Activated CD4-positive, alpha-beta T cell treated with anti-CD3 and anti-CD28 coated beads, Interleukin-2, amount 50 U/mL, for 24 hours (primary cell): ENCODE data around the gene DHX29.
"Not testable (repeated sequence)": the region's sequence is repeated elsewhere in the genome, so short reads cannot be mapped to it uniquely, and the experiment has no call there.

Source experiments
- DNase-seq, 2 donors: peaks; one replicate each; pipeline ENCODE4 v3.0.0-alpha.2; 2020; ENCODE audit warnings: low read depth in 1 of 2, low spot score in 1 of 2

DHX29 gene

DNA sequence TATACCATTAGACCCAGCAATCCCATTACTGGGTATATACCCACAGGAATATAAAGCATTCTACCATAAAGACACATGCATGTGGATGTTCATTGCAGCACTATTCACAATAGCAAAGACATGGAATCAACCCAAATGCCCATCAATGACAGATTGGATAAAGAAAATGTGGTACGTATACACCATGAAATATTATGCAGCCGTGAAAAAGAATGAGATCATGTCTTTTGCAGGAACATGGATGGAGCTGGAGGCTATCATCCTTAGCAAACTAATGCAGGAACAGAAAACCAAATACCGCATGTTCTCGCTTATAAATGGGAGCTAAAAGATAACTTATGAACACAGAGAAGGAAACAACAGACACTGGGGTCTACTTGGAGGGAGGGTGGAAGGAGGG lies 10.7 kb upstream of the DHX29 start:
- DNase-seq = not testable (repeated sequence)

DNA sequence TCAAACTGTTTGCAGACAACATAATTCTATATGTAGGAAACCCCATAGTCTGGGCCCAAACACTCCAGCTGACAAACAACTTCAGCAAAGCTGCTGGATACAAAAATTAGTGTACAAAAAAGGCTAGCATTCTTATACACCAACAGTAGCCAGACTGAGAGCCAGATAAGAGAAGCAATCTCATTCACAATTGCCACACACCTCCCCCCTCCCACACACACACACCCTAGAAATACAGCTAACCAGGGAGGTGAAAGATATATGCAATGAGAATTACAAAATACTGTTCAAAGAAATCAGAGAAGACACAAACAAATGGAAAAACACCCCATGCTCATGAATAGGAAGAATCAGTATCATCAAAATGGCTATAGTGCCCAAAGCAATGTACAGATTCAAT lies 9.3 kb upstream of the DHX29 start:
- no peak for DNase-seq

DNA sequence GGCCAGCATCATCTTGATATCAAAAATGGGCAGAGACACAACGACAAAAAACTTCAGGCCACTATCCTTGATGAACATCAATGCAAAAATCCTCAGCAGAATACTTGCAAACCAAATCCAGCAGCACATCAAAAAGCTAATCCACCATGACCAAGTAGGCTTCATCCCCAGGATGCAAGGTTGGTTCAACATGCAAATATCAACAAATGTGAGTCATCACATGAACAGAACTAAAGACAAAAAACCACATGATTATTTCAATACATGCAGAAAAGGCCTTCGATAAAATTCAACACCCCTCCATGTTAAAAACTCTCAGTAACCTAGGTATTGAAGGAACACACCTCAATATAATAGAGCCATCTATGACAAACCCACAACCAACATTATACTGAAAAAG lies 8.8 kb upstream of the DHX29 start:
- DNase-seq = no peak

- DNase-seq = no peak
Observed at GRCh38 chr5:55313870-55314617, 6.5 kb upstream of the DHX29 start.

DNA sequence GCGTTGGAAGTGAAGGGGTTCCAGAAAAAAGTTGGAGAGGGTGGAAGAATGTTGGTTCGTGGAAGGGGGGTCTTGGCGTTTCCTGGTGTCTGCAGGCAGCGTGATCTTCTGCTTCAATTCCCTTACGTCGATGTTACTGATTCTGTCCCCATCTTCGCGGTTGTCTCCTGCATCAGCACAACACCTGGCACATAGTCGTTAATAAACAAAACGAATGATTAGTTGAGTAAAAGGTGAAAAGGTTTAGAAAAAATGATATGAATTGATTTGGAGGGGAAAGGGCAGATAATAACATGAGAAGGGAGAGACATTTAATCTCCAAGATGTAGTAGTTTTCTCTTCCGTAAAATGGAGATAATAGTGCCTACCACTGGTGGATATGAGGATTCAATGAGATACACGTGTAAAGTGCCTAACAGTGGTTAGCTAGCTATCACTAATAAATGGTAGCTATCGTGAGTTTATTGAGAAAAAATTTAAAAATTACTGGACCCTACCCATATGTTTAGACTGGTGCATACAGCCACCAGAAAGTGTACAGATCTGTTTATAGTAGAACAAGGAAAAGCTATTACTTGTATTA lies 851 bp upstream of the DHX29 start:
- peak in 1 of 2 donors; percentile 6 for DNase-seq

DNA sequence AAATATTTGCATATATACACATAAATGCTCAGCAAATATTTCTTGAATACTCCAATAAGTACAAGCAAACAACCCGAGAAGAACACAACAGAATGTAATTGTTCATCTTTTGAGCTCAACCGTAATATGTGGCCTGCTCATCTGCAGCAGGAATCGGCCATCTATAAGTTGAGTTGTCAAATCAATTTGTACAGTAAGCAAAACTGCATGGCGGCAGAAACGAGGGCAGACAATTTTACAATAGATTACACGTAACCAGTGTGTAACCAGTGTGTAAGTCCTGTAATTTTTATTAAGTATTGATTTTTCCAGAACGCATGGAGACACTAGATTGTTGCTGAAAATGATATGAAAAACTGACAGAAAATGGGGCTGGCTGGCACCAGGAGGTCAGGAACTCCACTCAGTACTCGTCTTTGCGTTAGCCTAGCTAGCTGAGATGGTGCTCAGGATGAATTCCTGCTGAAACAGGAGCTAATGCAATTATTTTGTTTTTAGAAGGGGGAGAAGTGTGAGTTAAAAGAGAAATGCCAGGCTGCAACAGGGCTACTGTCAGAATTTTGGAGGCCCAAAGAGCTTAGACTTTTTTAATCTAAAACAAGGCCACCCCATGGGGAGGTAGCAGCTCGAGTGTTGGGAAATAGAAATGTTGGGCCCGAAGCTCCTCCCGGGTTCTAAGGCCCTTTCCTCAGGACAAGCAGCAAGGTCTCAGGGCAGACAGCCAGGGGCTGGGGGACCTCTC lies 682 bp downstream of the DHX29 start:
- DNase-seq = no peak

DNA sequence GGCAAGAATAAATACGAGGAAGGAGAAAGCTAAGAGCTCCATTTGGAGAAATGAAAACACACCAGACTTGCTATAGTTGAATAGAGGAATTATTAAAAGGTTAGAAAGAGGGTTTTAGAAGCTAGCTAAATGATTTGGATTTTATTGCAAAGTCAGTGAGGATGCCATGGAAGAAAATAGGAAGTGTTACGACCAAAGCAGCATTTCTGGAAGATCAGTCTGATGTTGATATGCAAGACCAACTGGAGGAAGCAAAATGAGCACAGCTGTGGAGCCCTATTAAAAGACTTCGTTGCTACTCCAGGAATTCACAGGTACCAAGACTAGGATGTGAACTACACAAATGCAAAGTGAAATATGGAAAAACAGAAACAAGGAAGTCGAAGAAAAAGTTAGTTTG lies 2.1 kb downstream of the DHX29 start:
- DNase-seq = no peak

DNA sequence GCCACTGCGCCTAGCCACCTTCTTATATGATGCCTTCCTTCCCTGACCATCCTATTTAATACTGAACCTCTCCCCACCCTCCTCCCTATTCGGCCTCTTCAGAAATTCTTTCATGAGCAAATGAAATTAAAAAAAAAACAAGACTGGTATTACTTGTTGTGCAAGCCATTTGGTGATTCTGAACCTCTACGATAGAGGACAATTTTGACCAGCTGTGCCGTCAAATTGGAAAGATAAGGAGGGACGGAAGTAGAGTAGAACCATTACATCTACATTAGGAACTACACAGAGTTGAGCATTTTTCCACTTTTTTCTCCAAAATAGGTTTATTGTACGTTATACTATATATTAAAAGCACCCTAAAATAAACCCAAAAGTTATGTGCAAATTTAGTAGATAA lies 2.9 kb downstream of the DHX29 start:
- DNase-seq = no peak

DNA sequence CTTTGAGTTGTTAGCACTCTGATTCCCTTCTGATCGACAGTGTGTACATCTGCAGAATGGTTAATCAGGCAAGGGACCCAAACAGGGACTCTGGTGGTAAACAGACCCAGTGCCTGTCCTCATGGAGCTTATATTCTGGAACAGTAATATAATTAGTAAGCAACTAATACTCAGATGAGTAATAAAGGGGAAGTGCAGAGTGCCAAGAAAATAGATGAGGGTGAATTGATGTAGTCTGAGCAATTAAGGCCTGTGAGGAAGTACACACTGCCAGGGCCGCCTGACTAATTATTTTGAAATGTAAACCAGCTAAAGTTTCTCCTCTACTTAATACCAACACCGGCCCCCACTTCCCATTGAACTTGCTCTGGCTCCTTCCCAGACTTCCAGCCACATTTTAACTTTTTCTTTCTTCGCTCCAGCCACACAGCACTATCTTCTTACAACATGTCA lies 4.2 kb downstream of the DHX29 start:
- DNase-seq = no peak

DNA sequence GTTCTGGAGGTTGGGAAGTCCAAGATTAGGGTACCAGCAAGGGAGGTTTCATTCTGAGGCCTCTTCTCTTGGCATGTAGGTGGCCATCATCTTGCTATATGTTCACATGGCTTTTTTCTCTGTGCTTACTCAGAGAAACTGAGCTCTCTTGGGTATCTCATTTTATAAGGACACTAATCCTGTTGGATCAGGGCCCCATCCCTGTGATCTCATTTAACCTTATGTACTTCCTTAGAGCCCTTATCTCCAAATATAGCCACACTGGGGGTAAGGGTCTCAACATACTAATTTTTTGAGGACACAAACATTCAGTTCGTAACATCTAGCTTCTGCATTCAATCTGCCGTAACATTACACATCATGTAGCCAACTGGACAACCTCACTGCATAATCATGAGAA lies 6.6 kb downstream of the DHX29 start:
- no peak for DNase-seq

GRCh38 chr5:55294935-55295334 lies 12.6 kb downstream of the DHX29 start:
- DNase-seq = no peak

DNA sequence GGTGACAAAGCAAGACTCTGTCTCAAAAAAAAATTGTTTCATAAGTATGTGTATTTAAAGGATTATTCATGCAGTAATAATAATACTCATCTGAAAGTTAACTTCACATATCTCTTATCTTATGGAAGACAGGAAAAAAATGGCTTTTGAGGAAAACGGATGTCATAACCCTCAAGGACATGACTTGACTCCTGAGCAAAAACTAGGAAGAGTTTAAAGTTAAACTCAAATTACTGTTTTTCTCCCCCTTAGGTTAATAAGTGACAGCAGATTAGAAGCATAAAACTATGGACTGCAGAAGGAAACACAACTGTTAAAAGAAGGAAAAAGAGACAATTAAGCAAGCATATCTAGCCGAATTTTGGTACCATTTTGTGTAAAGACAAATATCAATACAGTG lies 16.5 kb downstream of the DHX29 start:
- no peak for DNase-seq

GRCh38 chr5:55289808-55290207 lies 17.7 kb downstream of the DHX29 start:
- DNase-seq = no peak

- DNase-seq = no peak
Observed at GRCh38 chr5:55286411-55286933, 21.0 kb downstream of the DHX29 start.

- no peak for DNase-seq
Observed at GRCh38 chr5:55278778-55279177, 28.7 kb downstream of the DHX29 start.

- no peak for DNase-seq
Observed at GRCh38 chr5:55276771-55277170, 30.7 kb downstream of the DHX29 start.

DNA sequence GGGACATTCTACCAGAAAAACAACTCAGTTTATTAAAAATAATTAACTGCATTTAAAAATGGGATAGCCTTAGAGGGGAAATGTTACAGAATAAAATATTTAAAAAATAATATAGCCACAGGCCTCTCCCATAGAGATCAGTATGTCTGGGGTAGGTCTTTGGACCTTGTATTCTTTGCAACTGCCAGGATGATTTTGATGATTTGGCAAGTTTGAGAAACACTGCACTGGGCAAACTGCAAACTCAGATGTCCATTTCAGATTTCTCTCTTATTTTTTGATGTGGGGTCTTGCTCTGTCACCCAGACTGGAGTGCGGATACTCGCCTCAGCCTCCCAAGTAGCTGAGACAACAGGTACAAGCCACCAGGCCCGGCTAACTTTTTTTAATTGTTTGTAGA lies 49.2 kb downstream of the DHX29 start:
- no peak for DNase-seq

DNA sequence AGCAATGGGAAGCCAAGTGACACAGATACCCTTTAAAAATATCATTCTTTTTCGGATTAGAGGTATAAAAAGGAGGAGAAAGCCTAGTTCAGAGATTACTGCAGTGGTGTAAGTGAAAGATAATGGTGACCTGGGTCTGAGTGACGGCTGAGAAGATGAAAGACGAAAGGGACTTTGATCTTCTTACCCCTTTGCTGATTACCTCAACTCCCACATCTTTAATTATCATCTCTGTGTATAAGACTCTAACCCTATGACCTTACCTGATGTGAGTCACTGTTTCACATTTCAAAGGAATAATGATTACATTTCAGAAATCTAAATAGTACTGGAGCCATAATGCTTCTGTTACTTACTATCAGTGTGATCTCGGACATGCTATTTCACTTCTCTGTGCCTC lies 52.7 kb downstream of the DHX29 start:
- DNase-seq = no peak

DNA sequence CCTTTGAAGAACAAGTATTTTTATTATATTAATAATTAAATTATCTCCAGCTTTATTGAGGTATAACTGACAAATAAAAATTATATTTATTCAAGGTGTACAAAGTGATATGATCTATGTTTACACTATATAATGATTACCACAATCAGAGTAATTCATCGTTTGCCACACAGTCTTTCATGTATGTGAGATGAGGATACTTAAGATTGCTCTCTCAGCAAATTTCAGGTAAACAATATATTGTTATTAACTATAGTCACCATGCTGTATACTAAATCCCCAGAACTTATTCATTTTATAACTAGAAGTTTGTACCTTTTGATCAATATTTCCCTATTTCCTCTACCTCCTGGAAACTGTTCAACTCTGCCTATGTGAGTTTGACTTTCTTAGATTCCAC lies 57.4 kb downstream of the DHX29 start:
- no peak for DNase-seq

GRCh38 chr5:55241746-55242145 lies 65.7 kb downstream of the DHX29 start:
- DNase-seq = no peak

- DNase-seq = no peak
Observed at GRCh38 chr5:55236800-55237199, 70.7 kb downstream of the DHX29 start.

DNA sequence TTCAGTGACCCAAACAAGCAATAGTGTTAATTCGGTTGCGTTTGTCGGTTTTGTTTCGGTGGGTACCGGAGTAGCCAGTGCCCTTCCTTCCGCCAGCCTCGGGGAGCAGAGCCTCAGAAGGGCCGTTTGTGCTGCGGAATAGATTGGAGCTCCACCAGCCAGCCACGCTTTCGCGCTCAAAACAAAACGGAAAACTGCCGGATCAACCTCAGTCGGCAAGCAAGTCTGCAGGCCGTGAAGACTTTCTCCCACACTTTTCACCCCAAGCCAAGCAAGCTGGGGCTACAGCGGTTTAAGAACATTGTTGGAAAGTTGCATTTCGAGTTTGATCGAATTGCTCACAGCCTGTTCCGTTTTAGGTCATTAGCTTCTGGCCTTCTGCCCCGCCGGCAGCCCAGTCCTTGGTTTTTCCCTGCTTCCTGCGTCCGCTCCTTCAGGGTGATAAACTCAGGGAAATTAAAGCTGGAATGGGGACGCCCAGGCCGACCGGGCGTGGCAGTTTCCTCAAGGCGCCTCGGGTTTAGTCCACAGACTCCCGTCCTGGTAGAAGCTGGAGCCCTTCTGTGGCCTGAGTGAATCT lies 73.3 kb downstream of the DHX29 start:
- no peak for DNase-seq
